ENCODE measurements around the gene MC2R.

MC2R gene

DNA sequence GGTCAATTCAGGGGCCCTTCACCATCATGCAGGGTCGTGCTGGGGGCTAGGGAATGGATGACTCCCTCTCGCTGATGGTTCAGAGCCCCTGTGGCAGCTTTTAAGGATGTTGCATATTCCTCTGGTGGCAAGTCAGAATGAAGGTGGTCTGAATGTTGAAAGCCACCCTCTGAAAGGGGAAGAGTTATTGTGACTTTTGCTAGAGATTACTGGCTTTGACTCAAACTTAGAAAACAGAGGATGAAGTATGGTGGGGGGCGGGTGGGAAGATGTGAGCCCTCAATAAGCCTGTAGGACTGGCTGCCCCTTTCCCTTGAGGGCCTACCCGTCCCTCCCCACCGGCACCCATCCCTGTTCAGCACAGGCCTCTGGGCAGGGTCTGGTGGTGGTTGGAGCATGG lies 23.2 kb downstream of the MC2R start:
- Histone ChIP-seq H3K18ac (ENCODE audit: low read length) (no peak overlapping the region), H3K56ac (ENCODE audit: low read length) (no peak overlapping the region), H3K79me1 (ENCODE audit: low read length) (no peaks in the 10 kb centered on the region), H3K4ac (ENCODE audit: low read depth, low read length) (no peak overlapping the region), H3K79me2 (ENCODE audit: control insufficient read depth, insufficient read depth, low read length) (no peaks in the 10 kb centered on the region), H3K4me1 (ENCODE audit: control insufficient read depth, low read depth, low read length) (no peaks in the 10 kb centered on the region), H4K5ac (ENCODE audit: low read length) (no peak overlapping the region), H3K9ac (ENCODE audit: low read length) (no peak overlapping the region), H2BK15ac (replicated peaks; ENCODE audit: low read depth) (no peak overlapping the region), H3K27ac (ENCODE audit: low read depth, low read length) (no peak overlapping the region), H3K23ac (ENCODE audit: low read length) (no peak overlapping the region), H3K4me2 (ENCODE audit: low read length) (no peak overlapping the region), H3K36me3 (ENCODE audit: control insufficient read depth, insufficient read depth, low read length) (no peaks in the 10 kb centered on the region), H2BK5ac (ENCODE audit: low read length) (no peak overlapping the region), H2BK120ac (ENCODE audit: low read depth, low read length) (no peak overlapping the region), H4K8ac (ENCODE audit: low read depth, low read length) (no peak overlapping the region), H3K4me3 (ENCODE audit: low read length) (no peak overlapping the region), H3K27me3 (ENCODE audit: insufficient read depth, low read length, poor library complexity) (no peaks in the 10 kb centered on the region), H2AK5ac (ENCODE audit: low read length) (no peak overlapping the region)
- WGBS (ENCODE audit: extremely low coverage, insufficient coverage, low lambda C conversion rate) = no CpG with 5 or more reads among the region's 5 CpGs
- DNase-seq = no peak

- Histone ChIP-seq H3K27ac (ENCODE audit: low read depth, low read length) (no peak overlapping the region), H2BK5ac (ENCODE audit: low read length) (no peak overlapping the region), H3K4me3 (ENCODE audit: low read length) (no peak overlapping the region), H2BK15ac (replicated peaks; ENCODE audit: low read depth) (no peak overlapping the region), H4K8ac (ENCODE audit: low read depth, low read length) (no peak overlapping the region), H3K18ac (ENCODE audit: low read length) (no peak overlapping the region), H3K4ac (ENCODE audit: low read depth, low read length) (no peak overlapping the region), H3K36me3 (ENCODE audit: control insufficient read depth, insufficient read depth, low read length) (no peaks in the 10 kb centered on the region), H4K5ac (ENCODE audit: low read length) (no peak overlapping the region), H2AK5ac (ENCODE audit: low read length) (no peak overlapping the region), H3K56ac (ENCODE audit: low read length) (no peak overlapping the region), H3K4me2 (ENCODE audit: low read length) (no peak overlapping the region), H3K4me1 (ENCODE audit: control insufficient read depth, low read depth, low read length) (no peaks in the 10 kb centered on the region), H3K9ac (ENCODE audit: low read length) (no peak overlapping the region), H3K79me2 (ENCODE audit: control insufficient read depth, insufficient read depth, low read length) (no peaks in the 10 kb centered on the region), H3K27me3 (ENCODE audit: insufficient read depth, low read length, poor library complexity) (no peaks in the 10 kb centered on the region), H3K79me1 (ENCODE audit: low read length) (no peaks in the 10 kb centered on the region), H2BK120ac (ENCODE audit: low read depth, low read length) (no peak overlapping the region), H3K23ac (ENCODE audit: low read length) (no peak overlapping the region)
- DNase-seq = no peak
- no CpG with 5 or more reads among the region's 8 CpGs for WGBS (ENCODE audit: extremely low coverage, insufficient coverage, low lambda C conversion rate)
These were observed 24.5 kb downstream of the MC2R start for GRCh38 chr18:13890761-13891361.

- Histone ChIP-seq H3K4me2 (ENCODE audit: low read length) (no peak overlapping the region), H3K36me3 (ENCODE audit: control insufficient read depth, insufficient read depth, low read length) (no peaks in the 10 kb centered on the region), H4K5ac (ENCODE audit: low read length) (no peak overlapping the region), H2BK120ac (ENCODE audit: low read depth, low read length) (no peak overlapping the region), H3K23ac (ENCODE audit: low read length) (no peak overlapping the region), H3K18ac (ENCODE audit: low read length) (no peak overlapping the region), H3K79me2 (ENCODE audit: control insufficient read depth, insufficient read depth, low read length) (no peaks in the 10 kb centered on the region), H3K56ac (ENCODE audit: low read length) (no peak overlapping the region), H4K8ac (ENCODE audit: low read depth, low read length) (no peak overlapping the region), H2BK15ac (replicated peaks; ENCODE audit: low read depth) (no peak overlapping the region), H3K27ac (ENCODE audit: low read depth, low read length) (no peak overlapping the region), H3K4me3 (ENCODE audit: low read length) (no peak overlapping the region), H3K4me1 (ENCODE audit: control insufficient read depth, low read depth, low read length) (no peaks in the 10 kb centered on the region), H3K9ac (ENCODE audit: low read length) (no peak overlapping the region), H2BK5ac (ENCODE audit: low read length) (no peak overlapping the region), H3K4ac (ENCODE audit: low read depth, low read length) (no peak overlapping the region), H3K27me3 (ENCODE audit: insufficient read depth, low read length, poor library complexity) (no peaks in the 10 kb centered on the region), H2AK5ac (ENCODE audit: low read length) (no peak overlapping the region), H3K79me1 (ENCODE audit: low read length) (no peaks in the 10 kb centered on the region)
- no CpG with 5 or more reads among the region's 2 CpGs for WGBS (ENCODE audit: extremely low coverage, insufficient coverage, low lambda C conversion rate)
- no peak for DNase-seq
These were observed 25.7 kb downstream of the MC2R start for GRCh38 chr18:13889671-13890070.

DNA sequence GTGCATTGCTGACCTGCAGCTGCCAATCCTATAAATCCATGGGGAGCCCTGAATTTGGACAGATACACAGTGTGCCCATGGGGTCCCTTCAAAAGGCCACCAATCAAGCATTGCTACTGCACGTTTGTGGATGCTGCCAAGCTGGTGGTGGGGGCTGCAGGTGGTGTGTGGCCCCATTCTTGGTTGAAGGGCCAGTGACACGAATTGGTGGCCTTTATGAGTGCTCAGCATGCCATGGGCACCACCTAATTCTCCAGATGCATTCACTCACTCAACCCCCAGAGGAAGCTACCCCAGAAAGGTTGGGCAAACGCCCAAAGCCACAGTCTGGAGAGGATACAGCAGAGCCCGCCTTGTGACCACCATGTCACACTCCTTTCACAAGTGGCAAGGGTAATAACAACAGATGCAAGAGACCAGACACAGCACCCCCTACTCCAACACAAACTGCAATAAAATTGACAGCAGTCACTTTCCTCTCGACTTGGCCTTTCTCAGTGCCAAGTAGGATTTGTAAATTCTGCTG lies 27.1 kb downstream of the MC2R start:
- Histone ChIP-seq H3K27me3 (ENCODE audit: insufficient read depth, low read length, poor library complexity) (no peaks in the 10 kb centered on the region), H4K5ac (ENCODE audit: low read length) (no peak overlapping the region), H3K56ac (ENCODE audit: low read length) (no peak overlapping the region), H3K4me2 (ENCODE audit: low read length) (no peak overlapping the region), H2BK5ac (ENCODE audit: low read length) (no peak overlapping the region), H2BK120ac (ENCODE audit: low read depth, low read length) (no peak overlapping the region), H3K4me3 (ENCODE audit: low read length) (no peak overlapping the region), H3K79me2 (ENCODE audit: control insufficient read depth, insufficient read depth, low read length) (no peaks in the 10 kb centered on the region), H3K23ac (ENCODE audit: low read length) (no peak overlapping the region), H3K9ac (ENCODE audit: low read length) (no peak overlapping the region), H3K79me1 (ENCODE audit: low read length) (no peaks in the 10 kb centered on the region), H3K18ac (ENCODE audit: low read length) (no peak overlapping the region), H4K8ac (ENCODE audit: low read depth, low read length) (no peak overlapping the region), H2AK5ac (ENCODE audit: low read length) (no peak overlapping the region), H2BK15ac (replicated peaks; ENCODE audit: low read depth) (no peak overlapping the region), H3K4ac (ENCODE audit: low read depth, low read length) (no peak overlapping the region), H3K27ac (ENCODE audit: low read depth, low read length) (no peak overlapping the region), H3K4me1 (ENCODE audit: control insufficient read depth, low read depth, low read length) (no peaks in the 10 kb centered on the region), H3K36me3 (ENCODE audit: control insufficient read depth, insufficient read depth, low read length) (no peaks in the 10 kb centered on the region)
- no peak for DNase-seq
- no CpG with 5 or more reads among the region's 5 CpGs for WGBS (ENCODE audit: extremely low coverage, insufficient coverage, low lambda C conversion rate)

DNA sequence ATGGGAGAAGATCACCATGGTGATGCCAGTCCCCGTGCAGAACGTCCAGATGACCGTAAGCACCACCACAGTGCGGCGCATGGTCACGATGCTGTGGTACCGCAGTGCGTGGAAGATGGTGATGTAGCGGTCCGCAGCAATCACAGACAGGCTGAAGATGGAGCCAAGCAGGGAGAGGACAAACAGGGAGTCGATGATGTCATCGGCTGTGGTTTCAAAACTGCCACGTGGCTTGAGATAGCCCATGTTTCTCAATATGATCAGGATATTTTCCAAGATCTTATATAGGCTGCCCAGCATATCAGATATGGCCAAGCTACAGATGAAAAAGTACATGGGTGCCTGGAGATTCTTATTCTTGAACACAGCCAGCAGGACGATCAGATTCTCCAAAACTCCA lies 30.3 kb downstream of the MC2R start:
- H3K23ac ChIP-seq (ENCODE audit: low read length) = no peak overlapping the region
- no peak overlapping the region for H4K8ac ChIP-seq (ENCODE audit: low read depth, low read length)
- H3K18ac ChIP-seq (ENCODE audit: low read length) = no peak overlapping the region
- no peak for DNase-seq
- no CpG with 5 or more reads among the region's 14 CpGs for WGBS (ENCODE audit: extremely low coverage, insufficient coverage, low lambda C conversion rate)
- H3K4me1 ChIP-seq (ENCODE audit: control insufficient read depth, low read depth, low read length) = no peaks in the 10 kb centered on the region
- no peak overlapping the region for H2BK5ac ChIP-seq (ENCODE audit: low read length)
- no peak overlapping the region for H3K9ac ChIP-seq (ENCODE audit: low read length)
- no peaks in the 10 kb centered on the region for H3K36me3 ChIP-seq (ENCODE audit: control insufficient read depth, insufficient read depth, low read length)
- no peaks in the 10 kb centered on the region for H3K79me1 ChIP-seq (ENCODE audit: low read length)
- H3K56ac ChIP-seq (ENCODE audit: low read length) = no peak overlapping the region
- H3K79me2 ChIP-seq (ENCODE audit: control insufficient read depth, insufficient read depth, low read length) = no peaks in the 10 kb centered on the region
- no peaks in the 10 kb centered on the region for H3K27me3 ChIP-seq (ENCODE audit: insufficient read depth, low read length, poor library complexity)
- no peak overlapping the region for H2AK5ac ChIP-seq (ENCODE audit: low read length)
- no peak overlapping the region for H4K5ac ChIP-seq (ENCODE audit: low read length)
- no peak overlapping the region for H2BK15ac ChIP-seq (replicated peaks; ENCODE audit: low read depth)
- no peak overlapping the region for H3K27ac ChIP-seq (ENCODE audit: low read depth, low read length)
- no peak overlapping the region for H3K4ac ChIP-seq (ENCODE audit: low read depth, low read length)
- H2BK120ac ChIP-seq (ENCODE audit: low read depth, low read length) = no peak overlapping the region
- H3K4me3 ChIP-seq (ENCODE audit: low read length) = no peak overlapping the region
- H3K4me2 ChIP-seq (ENCODE audit: low read length) = no peak overlapping the region

DNA sequence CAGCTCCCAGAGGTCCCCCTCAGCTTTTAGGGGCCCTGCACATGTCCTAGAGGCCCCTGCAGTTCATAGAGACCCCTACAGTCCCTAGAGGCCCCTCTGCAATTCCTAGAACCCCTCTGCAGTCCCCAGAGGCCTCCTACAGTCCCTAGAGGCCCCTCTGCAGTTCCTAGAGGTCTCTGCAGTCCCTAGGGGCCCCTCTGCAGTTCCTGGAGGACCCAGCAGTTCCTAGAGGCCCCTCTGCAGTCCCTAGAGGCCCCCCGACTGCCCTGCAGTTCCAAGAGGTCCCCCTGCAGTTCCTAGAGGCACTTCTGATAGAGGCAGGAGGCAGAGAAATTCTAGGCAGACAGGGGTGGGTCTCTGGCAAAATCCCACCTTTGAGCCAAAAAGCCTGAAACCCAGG lies 35.4 kb downstream of the MC2R start:
- Histone ChIP-seq H4K5ac (ENCODE audit: low read length) (no peak overlapping the region), H3K27ac (ENCODE audit: low read depth, low read length) (no peak overlapping the region), H3K23ac (ENCODE audit: low read length) (no peak overlapping the region), H3K4ac (ENCODE audit: low read depth, low read length) (no peak overlapping the region), H3K36me3 (ENCODE audit: control insufficient read depth, insufficient read depth, low read length) (no peaks in the 10 kb centered on the region), H3K18ac (ENCODE audit: low read length) (no peak overlapping the region), H3K56ac (ENCODE audit: low read length) (no peak overlapping the region), H3K9ac (ENCODE audit: low read length) (no peak overlapping the region), H3K4me2 (ENCODE audit: low read length) (no peak overlapping the region), H4K8ac (ENCODE audit: low read depth, low read length) (no peak overlapping the region), H3K79me2 (ENCODE audit: control insufficient read depth, insufficient read depth, low read length) (no peaks in the 10 kb centered on the region), H3K27me3 (ENCODE audit: insufficient read depth, low read length, poor library complexity) (no peaks in the 10 kb centered on the region), H2AK5ac (ENCODE audit: low read length) (no peak overlapping the region), H3K79me1 (ENCODE audit: low read length) (no peaks in the 10 kb centered on the region), H3K4me3 (ENCODE audit: low read length) (no peak overlapping the region), H2BK5ac (ENCODE audit: low read length) (no peak overlapping the region), H3K4me1 (ENCODE audit: control insufficient read depth, low read depth, low read length) (no peaks in the 10 kb centered on the region), H2BK120ac (ENCODE audit: low read depth, low read length) (no peak overlapping the region), H2BK15ac (replicated peaks; ENCODE audit: low read depth) (no peak overlapping the region)
- no peak for DNase-seq
- no CpG with 5 or more reads among the region's 1 CpG for WGBS (ENCODE audit: extremely low coverage, insufficient coverage, low lambda C conversion rate)

Data from mesendoderm (in vitro differentiated cells).